ENCODE measurements around the gene XPO1. TPM values are rescaled to one million over a fixed set of nuclear protein-coding genes. Genes with fewer than 3 reads are reported as not detected.

XPO1 gene
- total RNA-seq, 1 experiment from 2014 or later: 272 TPM

- DNase-seq (ENCODE audit: low spot score) (no peak), ATAC-seq (no peak)
- H3K27ac Mint-ChIP-seq: peak overlapping the region; percentile 84; the same call in 1 of the 2 replicates
- H3K4me1 Mint-ChIP-seq: peaks cover 4% of the 10 kb centered on the region; the same call in 1 of the 2 replicates
- no peak for TF ChIP-seq ATF2 (CRISPR knock-in tag; IDR thresholded peaks at IDR 0.05; ENCODE audit: borderline replicate concordance, low read depth)
- no peak for TF ChIP-seq E2F1 (CRISPR knock-in tag; IDR thresholded peaks at IDR 0.05)
- no peak for TF ChIP-seq ZNF232 (CRISPR knock-in tag; IDR thresholded peaks at IDR 0.05)
- no peak for TF ChIP-seq ATF3 (CRISPR knock-in tag; conservative IDR thresholded peaks at IDR 0.05)
- no peak for TF ChIP-seq NR1H2 (CRISPR knock-in tag; IDR thresholded peaks at IDR 0.05)
- TF ChIP-seq TEAD1 (CRISPR knock-in tag; IDR thresholded peaks at IDR 0.05): no peak
- no peak for TF ChIP-seq ZNF423 (CRISPR knock-in tag; IDR thresholded peaks at IDR 0.05)
- TF ChIP-seq E2F4 (CRISPR knock-in tag; IDR thresholded peaks at IDR 0.05; ENCODE audit: borderline replicate concordance, low read depth): no peak
- TF ChIP-seq ZNF532 (CRISPR knock-in tag; IDR thresholded peaks at IDR 0.05; ENCODE audit: borderline replicate concordance): no peak
- TF ChIP-seq ZNF263 (CRISPR knock-in tag; IDR thresholded peaks at IDR 0.05; ENCODE audit: low read depth): no peak
- TF ChIP-seq USF1 (CRISPR knock-in tag; IDR thresholded peaks at IDR 0.05): no peak
- TF ChIP-seq STAT6 (CRISPR knock-in tag; conservative IDR thresholded peaks at IDR 0.05; ENCODE audit: low read depth): no peak
- TF ChIP-seq ZNF219 (CRISPR knock-in tag; IDR thresholded peaks at IDR 0.05; ENCODE audit: borderline replicate concordance): no peak
- no peak for TF ChIP-seq ETV6 (CRISPR knock-in tag; IDR thresholded peaks at IDR 0.05)
- no peak for TF ChIP-seq SMAD4 (CRISPR knock-in tag; IDR thresholded peaks at IDR 0.05)
- CTCF ChIA-PET: no interaction called here
- POLR2A ChIA-PET: no interaction called here
- H3K36me3 Mint-ChIP-seq: peaks cover 76% of the 10 kb centered on the region
- H3K9me3 Mint-ChIP-seq: no peaks in the 10 kb centered on the region
- no peak overlapping the region for H3K4me3 Mint-ChIP-seq
- no peaks in the 10 kb centered on the region for H3K27me3 Mint-ChIP-seq (ENCODE audit: low read depth)
Measured at GRCh38 chr2:61520261-61520660, 17.9 kb downstream of the XPO1 start.
